CD4-positive, alpha-beta T cell treated with Interleukin-12 subunit alpha and Interleukin-12 subunit beta, for 1 hour (primary cell): ENCODE measurements around the gene GJA4.

Experiments
- DNase-seq: peaks from one replicate; pipeline ENCODE4 v3.0.0-alpha.2; 2020

GJA4 gene

GRCh38 chr1:34792868-34793727 lies at the start of gene GJA4:
GJA4 (plus strand) TSS chr1:34792999; CDS start chr1:34794214, 1,215 bp downstream.
- no peak for DNase-seq

GRCh38 chr1:34743775-34744174 lies 49.0 kb upstream of the GJA4 start:
- no peak for DNase-seq

- DNase-seq: no peak
These were observed 47.9 kb upstream of the GJA4 start for GRCh38 chr1:34744851-34745250.

GRCh38 chr1:34745666-34746065 lies 47.1 kb upstream of the GJA4 start:
- DNase-seq: no peak

GRCh38 chr1:34746101-34746500 lies 46.7 kb upstream of the GJA4 start:
- no peak for DNase-seq

- DNase-seq: no peak
These were observed 45.8 kb upstream of the GJA4 start for GRCh38 chr1:34746785-34747637.

- no peak for DNase-seq
These were observed 45.2 kb upstream of the GJA4 start for GRCh38 chr1:34747638-34747941.

GRCh38 chr1:34749992-34750391 lies 42.8 kb upstream of the GJA4 start:
- no peak for DNase-seq

GRCh38 chr1:34750610-34751009 lies 42.2 kb upstream of the GJA4 start:
- no peak for DNase-seq

- DNase-seq: no peak
These were observed 39.6 kb upstream of the GJA4 start for GRCh38 chr1:34753163-34753562.

- no peak for DNase-seq
These were observed 37.7 kb upstream of the GJA4 start, which contains the start of gene GJB5 for GRCh38 chr1:34754964-34755637. GJB5 (plus strand) TSS chr1:34755047; CDS start chr1:34757331, 2,284 bp downstream.

GRCh38 chr1:34755961-34756360 lies 36.8 kb upstream of the GJA4 start:
- DNase-seq: no peak

GRCh38 chr1:34757386-34757785 lies 35.4 kb upstream of the GJA4 start:
- no peak for DNase-seq

GRCh38 chr1:34758751-34759150 lies 34.0 kb upstream of the GJA4 start:
- no peak for DNase-seq

- no peak for DNase-seq
These were observed 33.1 kb upstream of the GJA4 start, which contains the start of gene GJB4 for GRCh38 chr1:34759503-34760357. GJB4 (plus strand) TSS chr1:34759740; CDS start chr1:34761255, 1,515 bp downstream.

GRCh38 chr1:34761176-34761761 lies 31.5 kb upstream of the GJA4 start:
- DNase-seq: no peak

GRCh38 chr1:34761776-34762307 lies 31.0 kb upstream of the GJA4 start:
- no peak for DNase-seq

- DNase-seq: no peak
These were observed 30.2 kb upstream of the GJA4 start for GRCh38 chr1:34762474-34763141.

- no peak for DNase-seq
These were observed 29.5 kb upstream of the GJA4 start for GRCh38 chr1:34763142-34763781.

- DNase-seq: no peak
These were observed 23.9 kb upstream of the GJA4 start for GRCh38 chr1:34768856-34769255.
